HG02798 (cell line): ENCODE measurements around the gene KHDRBS1.
"Not testable (repeated sequence)": the region's sequence is repeated elsewhere in the genome, so short reads cannot be mapped to it uniquely, and the experiment has no call there.

ENCODE experiments used
- ATAC-seq: cut with Tn5 transposase; IDR thresholded peaks from one replicate; pipeline ENCODE4 v1.9.1; 2021; ENCODE audit warnings: mild to moderate bottlenecking; ENCODE audit not compliant: unreplicated experiment, poor library complexity

KHDRBS1 gene, protein sequence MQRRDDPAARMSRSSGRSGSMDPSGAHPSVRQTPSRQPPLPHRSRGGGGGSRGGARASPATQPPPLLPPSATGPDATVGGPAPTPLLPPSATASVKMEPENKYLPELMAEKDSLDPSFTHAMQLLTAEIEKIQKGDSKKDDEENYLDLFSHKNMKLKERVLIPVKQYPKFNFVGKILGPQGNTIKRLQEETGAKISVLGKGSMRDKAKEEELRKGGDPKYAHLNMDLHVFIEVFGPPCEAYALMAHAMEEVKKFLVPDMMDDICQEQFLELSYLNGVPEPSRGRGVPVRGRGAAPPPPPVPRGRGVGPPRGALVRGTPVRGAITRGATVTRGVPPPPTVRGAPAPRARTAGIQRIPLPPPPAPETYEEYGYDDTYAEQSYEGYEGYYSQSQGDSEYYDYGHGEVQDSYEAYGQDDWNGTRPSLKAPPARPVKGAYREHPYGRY

DNA sequence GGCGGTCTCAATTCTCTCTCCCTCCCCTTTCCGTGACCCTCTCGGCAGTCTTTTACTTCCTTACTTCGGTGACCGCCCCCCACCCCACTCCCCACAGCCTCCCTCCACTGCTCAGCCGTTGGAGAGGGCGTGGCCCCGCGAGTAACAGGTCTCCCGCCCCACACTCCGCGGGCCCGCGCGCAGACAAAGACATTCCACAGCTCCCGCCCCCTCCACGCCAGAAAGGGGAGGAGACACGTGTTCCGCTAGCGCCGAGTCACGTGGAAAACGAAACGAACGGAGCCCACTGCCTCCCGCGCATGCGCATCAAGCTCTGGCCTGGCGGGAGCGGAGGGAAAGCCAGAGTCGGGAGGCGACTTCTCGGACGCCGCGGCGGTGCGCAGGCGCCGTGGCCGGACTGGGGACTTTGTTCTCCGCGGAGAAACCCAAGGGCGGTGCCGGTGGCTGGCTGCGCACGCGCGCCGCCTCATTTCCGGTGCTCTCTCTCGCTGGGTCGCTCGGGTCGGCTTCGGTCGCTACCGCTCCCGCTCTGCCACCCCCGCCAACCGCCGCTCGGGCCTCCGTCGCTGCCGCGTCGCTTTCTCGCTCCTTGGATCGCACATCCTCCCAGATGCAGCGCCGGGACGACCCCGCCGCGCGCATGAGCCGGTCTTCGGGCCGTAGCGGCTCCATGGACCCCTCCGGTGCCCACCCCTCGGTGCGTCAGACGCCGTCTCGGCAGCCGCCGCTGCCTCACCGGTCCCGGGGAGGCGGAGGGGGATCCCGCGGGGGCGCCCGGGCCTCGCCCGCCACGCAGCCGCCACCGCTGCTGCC, at the start of gene KHDRBS1:
KHDRBS1 (plus strand) TSS at position 483 of the 813 bp plus-strand sequence; CDS start at position 611, 128 bp downstream.
- peak; percentile 90 for ATAC-seq

DNA sequence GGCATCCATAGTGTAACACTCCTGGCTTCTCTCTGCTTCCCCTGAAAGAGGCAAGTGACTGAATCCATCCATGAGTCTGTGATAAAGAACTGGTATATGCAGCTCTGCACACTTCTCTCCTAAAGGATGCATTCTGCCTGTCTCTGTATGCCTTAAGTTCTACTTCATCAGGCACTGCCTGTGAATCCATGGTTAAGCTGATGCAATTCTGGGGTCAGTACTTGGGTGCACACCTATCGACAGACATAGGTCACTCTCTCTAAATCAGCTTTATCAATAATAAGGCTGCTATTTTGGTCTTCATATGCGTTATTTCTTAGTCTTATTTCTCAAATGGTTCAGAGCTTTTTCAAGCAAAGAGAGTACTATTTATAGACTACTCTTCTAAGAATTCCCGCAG, 42.8 kb upstream of the KHDRBS1 start:
- no peak for ATAC-seq

DNA sequence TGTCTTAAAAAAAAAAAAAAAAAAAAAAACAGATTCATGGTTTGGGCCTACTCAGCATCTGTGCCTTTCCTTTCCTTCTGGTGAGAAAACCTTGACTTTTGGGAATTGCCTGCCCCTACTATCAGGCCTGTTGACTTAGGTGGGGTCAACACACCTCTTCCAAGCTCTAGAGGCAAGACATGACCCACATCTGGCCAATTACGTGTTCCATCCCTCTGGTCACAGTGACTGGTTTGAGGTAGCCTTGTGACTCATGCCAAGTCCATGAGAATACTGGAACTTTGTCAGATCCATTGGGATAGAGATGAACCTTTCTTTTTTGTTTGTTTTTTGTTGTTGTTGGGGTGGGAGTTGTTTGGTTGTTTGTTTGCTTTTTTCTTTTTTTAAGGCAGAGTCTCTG, 37.3 kb upstream of the KHDRBS1 start:
- ATAC-seq: no peak

DNA sequence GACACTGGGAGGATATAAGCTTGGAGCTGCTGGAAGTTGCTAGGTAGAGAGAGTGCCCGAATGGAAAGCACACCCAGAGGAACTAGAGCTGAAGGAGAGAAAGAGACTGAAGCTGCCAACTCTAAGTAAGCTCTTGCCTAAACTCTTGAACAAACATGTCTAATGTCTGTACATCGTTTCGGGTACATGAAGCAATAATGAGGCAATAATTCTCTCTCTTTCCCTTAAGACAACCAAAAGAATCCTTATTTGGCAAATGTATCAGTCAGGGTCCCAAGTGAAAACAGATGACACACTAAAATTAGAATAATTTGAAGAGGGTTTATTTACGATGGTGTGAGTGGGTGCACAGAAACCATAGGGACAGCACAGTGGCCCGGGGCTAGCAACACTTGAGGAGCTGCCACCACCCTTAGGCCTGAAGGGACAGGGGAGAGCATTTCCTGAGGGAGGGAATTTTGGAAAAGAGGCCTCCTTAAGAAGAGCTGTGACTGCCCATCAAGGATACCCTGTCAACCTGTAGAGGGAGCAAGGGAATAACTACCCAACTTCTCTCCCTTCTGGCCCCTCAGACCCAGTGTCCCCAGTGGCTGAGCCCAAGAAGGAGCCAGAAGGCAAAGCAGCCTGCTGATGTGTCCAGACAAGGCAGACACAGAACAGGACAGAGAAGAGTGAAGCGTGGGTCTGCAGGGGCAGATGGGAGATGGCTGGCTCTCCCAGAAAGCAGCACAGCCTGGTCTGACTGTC, 36.1 kb upstream of the KHDRBS1 start:
- no peak for ATAC-seq

DNA sequence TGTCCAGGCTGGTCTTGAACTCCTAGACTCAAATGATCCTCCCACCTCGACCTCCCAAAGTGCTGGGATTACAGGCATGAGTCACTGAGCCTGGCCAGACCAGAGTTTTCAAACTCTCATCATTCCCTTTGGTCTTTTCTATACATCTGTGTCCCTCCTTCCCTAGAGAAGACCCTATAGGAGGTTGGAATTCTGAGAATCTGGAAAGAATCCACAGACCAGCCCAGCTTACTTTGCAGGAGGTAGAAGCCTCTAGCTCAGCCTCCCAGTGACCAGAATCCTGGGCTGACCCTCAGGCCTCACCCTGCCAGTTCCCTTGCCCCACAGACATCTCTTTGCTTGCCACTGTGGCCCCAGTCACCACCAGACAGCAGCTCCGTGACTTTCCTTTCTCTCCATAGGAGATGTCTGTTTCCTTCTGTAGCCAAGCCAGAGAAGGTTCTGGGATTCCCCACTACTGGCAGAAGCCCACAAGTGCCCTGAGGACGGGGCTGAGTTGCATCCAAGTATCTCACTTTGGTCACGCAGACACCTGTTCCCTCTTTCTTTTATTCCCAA, 34.7 kb upstream of the KHDRBS1 start:
- ATAC-seq: no peak

DNA sequence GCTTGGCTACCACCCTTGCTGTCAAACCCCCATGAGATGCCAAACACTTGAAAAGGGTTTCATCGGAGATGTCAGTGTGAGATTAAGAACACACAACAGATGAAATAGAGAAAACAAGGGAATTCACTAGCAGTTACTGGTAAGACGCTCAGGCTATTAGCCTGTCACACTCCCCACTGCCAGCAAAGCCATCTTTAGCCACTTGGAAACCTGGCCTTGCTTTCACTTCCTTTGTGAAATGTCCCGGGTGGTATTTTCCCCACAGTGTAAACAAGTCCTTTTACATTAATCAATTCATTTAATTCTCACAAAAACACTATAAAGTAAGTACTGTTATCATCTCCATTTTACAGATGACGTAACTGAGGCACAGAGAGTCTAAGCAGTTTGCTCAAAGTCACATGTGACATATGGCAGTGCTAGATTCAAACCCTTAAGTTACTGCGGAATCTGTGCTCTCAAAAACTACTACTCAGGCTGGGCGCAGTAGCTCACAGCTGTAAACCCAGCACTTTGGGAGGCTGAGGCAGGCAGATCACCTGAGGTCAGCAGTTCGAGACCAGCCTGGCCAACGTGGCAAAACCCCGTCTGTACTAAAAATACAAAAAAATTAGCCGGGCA, 32.7 kb upstream of the KHDRBS1 start:
- no peak for ATAC-seq

DNA sequence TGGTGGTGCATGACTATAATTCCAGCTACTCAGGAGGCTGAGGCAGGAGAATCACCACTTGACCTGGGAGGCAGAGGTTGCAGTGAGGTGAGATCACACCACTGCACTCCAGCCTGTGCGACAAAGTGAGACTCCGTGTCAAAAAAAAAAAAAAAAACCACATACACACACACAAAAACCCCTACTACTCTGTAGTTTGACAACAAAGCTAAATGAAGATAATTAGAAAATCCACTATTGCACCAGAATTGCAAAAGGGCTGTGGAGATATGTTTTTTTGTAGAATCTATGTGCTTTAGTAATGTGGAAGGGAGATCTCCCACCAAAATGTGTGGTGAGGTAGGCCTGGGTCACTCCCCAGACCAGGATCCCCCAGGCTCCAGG, 32.2 kb upstream of the KHDRBS1 start:
- no peak for ATAC-seq

DNA sequence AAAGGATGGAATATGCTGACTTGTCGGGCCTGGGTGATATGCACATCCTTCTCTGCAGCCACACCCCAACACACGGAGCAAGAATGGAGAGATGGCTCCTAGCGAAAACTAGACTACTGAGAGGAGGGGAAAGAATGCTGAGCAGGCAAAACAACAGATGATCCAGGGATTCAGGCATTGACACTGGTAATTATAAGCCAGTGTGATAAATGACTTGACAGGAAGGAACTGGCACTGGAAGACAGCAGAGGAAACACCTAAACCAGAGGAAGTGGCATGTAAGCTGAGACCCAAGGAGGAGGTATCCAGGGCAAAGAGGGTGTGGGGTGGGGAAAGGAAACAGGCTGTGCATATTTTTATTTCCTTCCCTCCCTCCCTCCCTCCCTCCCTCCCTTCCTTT, 31.7 kb upstream of the KHDRBS1 start:
- no peak for ATAC-seq

DNA sequence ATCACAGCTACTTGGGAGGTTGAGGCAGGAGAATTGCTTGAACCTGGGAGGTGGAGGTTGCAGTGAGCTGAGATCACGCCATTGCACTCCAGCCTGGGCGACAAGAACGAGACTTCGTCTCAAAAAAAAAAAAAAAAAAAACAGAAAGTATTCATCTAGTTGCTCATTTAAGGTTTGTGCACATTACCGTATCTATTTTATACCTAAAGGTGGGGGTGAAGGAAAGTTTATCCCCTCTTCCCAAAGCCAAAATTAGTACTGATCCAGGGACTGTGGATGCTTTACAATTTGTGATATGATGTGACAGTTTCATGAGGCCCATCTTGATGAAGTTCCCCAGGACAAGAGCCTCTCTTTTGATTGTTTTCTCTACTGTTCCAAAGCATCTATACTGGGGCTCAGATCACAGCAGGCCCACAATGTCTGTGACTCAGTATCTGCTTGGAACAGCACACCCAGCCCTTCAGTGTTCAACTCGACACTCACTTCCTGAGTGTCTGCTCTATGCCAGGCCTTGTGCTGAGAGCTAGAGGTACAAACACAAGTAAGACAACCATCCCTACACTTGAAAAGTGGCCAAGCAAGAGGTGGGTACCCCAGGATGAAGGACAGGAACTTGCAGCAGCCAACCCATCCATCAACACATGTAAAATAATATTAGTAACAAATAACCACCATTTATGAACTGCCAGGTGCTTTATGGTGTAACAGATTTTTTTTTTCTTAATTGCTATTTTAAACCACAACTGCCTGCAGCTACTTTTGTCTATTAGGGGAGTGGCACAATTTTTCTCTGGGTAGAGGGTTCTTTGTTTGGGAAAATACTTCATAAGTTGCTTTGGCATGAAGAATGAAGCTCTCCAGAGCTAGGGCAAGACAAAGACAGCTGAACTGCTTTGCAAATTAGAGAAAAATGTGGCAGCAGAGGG, 29.0 kb upstream of the KHDRBS1 start:
- no peak for ATAC-seq

DNA sequence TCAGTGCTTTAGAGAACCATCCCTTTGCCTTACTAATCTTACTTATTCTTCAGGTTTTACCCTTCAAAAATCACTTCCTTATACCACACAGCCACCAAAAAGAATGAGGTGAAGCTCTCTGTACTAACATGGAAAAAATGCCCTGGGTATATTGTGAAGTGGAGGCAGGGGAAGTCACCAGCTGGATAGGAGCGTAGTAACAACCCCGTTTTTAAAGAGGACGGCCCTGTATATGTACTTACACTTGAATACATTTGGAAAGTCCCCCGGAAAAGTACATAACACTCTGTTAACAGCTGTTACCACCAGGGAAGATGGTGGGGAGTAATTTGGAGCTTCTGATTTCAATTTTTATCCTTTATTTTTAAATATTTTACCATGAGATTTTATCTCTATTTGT, 28.2 kb upstream of the KHDRBS1 start:
- peak; percentile 63 for ATAC-seq

DNA sequence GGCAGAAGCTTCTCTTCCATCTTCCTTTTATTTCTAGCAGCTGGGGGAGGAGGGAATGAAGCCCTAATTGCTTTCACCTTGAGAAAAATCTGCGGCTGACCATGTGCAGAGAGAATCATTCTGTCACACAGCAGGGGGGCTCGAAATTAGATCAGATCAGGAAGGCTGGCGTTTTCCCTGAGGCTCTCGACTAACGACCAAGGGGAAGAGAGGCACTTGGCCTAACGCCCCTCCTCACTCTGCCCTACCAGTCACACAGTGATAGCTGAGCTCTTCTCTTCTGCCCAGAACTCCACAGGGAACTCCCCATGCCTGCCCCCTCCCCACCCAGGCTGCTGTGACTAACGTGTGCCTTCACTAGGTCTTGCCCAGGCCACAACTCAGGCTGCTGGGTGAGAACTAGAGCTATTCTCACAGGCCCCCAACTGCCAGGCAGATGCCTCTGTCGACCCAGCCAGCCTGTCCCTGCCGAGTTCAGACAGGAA, 26.5 kb upstream of the KHDRBS1 start:
- no peak for ATAC-seq

DNA sequence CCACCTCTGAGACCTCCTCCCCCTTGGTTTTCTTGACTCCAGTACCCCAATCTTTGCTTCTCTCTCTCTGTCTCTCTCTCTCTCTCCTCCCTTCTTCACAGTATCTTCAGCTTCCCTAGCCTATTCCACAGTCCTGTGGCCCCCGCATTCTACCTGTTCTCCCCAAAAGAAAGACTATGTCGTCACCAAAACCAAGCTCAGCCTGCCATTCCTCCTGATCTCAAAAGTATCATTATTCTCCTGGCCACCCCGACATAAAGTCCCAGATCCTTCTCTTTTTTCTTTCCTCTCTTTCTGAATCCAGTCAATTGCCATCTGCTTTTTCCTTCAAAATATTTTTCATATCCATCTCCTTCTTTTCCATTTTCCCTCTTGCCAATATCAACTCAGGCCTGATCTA, 23.7 kb upstream of the KHDRBS1 start:
- no peak for ATAC-seq

DNA sequence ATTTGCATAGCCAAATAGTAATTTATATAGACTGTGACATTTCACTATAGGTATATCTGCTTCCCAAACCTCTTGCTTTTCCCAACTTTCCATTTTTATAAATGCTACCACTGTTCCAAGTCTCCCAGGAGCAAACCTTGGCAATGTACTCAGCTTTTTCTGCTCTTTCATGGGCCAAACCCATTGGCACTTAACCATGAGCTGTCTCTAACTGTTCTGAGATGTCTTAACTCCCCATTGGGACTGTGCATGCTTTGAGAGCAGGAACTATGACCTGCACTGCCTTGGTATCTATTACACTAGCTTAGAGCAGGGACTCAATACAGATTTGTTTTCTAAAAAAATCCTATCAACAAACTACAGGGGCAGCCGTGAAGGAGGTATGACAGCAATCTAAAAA, 22.5 kb upstream of the KHDRBS1 start:
- no peak for ATAC-seq

DNA sequence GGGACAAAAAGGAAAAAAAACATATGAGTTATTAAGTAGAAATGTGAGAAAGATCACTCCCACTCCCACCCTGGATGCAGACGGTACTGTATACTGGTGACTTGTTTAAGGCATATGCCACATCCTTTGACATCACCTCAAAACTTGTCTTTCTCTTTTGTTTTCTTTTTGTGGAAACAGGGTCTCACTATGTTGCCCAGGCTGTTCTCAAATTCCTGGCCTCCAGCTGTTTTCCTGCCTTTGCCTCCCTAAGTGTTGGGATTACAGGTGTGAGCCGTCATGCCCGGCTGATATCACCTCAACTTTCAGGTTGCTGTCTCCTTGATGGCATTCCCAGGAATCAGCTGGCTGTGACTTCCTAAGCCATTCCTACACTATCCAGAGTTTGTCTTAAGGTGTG, 18.4 kb upstream of the KHDRBS1 start:
- ATAC-seq: no peak

DNA sequence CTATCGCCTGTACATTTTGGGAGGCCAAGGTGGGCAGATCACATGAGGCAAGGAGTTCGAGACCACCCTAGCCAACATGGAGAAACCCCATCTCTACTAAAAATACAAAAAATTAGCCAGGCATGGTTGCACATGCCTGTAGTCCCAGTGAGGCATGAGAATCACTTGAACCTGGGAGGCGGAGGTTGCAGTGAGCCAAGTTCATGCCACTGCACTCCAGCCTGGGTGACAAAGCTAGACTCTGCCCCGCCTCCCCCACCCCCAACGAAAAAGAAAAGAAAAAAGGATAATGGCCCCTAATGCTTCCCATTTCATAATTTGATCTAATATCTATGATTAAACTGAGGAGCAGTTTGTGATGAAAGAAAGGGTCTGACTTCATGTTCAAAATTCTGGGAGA, 17.5 kb upstream of the KHDRBS1 start:
- ATAC-seq: not testable (repeated sequence)

DNA sequence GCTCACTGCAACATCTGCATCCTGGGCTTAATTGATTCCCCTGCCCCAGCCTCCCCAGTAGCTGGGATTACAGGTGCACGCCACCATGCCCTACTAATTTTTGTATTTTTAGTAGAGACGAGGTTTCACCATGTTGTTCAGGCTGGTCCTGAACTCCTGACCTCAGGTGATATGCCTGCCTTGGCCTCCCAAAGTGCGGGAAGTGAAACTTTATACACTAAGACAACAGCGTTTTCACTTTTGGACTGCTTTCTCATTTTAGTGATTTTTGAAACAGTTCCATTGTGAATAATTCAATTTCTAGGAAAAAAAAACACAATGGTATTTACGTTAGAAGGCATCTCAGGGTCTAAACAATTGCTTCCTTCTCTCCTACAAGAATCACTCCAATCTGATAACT, 11.8 kb upstream of the KHDRBS1 start:
- no peak for ATAC-seq

DNA sequence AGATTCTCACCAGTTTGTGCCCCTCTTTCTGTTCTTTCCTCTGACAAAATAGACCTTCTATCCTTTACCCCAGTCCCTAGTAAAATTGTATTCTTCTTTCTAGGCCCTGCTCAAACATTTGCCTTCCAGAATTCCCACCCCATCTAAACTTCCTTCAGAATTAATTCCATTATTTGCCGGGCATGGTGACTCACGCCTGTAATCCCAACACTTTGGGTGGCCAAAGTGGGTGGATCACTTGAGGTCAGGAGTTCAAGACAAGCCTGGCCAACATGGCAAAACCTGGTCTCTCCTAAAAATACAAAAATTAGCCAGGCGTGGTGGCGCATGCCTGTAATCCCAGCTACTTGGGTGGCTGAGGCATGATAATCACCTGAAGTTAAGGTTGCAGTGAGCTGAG, 11.4 kb upstream of the KHDRBS1 start:
- not testable (repeated sequence) for ATAC-seq

DNA sequence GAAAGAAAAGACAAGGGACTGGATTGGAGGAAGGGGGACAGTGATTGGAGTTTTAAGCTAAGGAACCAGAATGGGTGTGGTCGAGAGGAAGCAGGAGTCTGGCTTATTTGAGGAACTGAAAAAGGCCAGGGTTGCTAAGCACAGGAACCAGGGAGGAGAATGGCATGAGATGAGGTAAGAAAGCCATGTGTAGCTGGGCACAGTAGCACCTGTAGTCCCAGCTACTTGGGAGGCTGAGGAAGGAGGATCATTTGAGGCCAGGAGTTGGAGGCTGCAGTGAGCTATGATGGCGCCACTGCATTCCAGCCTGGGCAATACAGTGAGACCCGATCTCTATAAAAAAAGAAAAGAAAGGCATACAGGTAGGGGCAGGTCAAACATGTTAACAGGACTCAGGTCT, 8.1 kb upstream of the KHDRBS1 start:
- ATAC-seq: no peak

DNA sequence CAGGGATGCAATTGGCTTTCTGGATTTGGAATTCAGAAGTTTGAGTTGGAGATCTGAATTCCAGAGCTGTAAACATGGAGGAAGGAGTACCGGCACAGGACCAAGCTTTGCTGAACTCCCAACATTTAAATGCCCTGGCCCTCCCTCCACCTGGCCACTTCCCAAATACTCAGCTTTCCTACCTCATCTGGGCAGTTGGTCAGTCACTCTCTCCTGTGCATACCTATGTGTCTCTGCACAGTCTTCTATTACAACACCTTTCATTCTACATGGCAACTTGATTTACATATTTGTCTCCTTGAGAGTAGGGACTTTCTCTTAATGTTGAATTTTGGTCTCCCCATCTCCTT, 6.1 kb upstream of the KHDRBS1 start:
- ATAC-seq: no peak
